Measurements from ENCODE around the gene PAK3.

DNA sequence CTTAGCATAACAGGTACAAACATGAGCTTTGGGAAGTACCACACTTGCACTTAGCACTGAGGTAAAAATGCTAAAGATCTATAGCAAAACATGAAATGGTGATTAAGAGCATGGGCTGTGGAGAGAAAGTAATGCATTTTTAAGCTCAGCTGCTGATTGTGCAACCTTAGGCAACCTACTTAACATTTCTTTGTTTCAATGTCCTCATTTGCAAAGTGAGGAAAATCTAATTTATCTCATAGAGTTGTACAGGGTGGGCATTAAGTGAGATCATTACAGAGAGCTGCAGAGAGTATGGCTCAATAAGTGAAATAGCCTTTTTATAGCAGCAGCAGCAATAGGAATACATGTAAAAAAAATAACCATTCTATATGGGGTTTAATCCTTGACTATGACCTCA lies 87.0 kb downstream of the PAK3 start:
- TF ChIP-seq POLR2AphosphoS5 (IDR thresholded peaks at IDR 0.05; ENCODE audit: borderline replicate concordance, low read depth, low read length) (no peak), FOXP2 (optimal IDR thresholded peaks at IDR 0.05; ENCODE audit: control extremely low read depth, extremely low read length, insufficient read depth) (no peak), EZH2 (IDR thresholded peaks at IDR 0.05) (no peak)

Data from SK-N-MC (cell line).